GM19328 (cell line): ENCODE data around the gene CRK.
"Not testable (repeated sequence)": the region's sequence is repeated elsewhere in the genome, so short reads cannot be mapped to it uniquely, and the experiment has no call there.

Experiments
- ATAC-seq: cut with Tn5 transposase; IDR thresholded peaks from one replicate; pipeline ENCODE4 v1.9.1; 2021; ENCODE audit warnings: mild to moderate bottlenecking, moderate library complexity; ENCODE audit not compliant: unreplicated experiment

CRK gene

DNA sequence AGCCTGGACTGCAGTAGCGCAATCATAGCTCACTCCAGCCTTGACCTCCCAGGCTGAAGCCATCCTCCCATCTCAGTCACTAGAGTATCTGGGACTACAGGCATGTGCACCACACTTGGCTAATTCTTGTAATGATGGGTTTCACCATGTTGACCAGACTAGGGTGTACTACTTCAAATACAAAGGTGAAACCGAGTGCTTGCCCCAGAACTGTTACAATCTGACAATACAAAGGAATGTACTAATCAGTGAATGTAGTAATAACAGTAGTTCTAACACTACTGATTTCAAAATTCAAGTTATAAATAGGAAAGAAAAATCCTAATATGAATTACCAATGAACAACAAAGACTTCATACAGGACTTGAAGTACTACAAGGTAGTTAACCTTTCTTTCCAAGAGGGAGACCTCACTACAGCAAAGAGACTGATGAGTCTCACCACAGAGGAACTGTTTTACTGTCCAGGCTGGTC, 24.4 kb downstream of the CRK start:
- ATAC-seq, result no peak

DNA sequence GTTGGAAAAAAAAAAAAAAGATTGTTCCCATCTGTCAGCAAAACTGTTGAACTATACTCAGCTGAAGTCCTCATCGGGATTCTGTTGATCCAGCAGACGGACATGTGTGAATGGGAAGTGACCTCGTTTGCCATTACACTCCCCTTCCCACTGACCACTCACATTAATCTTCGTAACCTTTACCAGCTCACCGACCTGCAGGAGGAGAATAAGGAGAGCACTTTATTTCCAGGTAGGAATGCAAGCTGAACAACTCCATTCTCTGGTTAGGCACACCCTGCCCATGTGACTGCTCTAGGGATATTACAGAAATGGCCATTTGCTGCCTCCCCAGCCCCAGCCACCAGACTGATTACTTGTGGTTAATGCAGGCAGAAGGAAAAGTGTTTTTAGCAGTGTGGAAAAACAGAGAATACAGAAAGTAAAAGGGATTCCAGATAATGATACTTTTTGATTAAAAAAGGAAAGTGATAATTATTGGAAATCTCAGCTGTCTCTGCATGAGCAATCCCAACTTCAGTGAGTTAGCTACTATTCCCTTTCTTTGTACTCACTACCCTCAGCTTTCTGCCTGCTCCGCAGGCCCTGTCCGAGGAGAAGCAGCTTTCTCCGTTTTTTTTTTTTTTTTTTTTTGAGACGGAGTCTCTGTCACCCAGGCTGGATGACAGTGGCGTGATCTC, 32.4 kb downstream of the CRK start:
- no peak for ATAC-seq

DNA sequence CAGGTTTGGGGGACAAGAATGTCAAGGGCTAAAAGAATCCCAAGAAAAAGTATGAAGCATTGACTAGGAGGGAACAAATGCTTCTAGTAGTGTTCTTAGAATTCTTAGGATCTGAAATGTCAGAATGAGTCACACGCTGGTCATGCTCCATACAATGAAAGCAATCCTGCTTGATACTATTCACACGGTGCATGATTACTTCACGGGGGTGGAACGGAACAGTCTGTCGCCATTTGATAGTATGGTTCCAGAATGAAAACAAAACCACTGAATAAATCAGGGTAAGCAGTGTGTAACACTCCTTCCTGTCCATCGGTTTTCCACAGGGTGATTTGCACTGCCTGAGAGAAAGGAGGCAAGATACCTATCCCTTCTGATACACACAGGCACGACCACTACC, 33.1 kb downstream of the CRK start:
- no peak for ATAC-seq

DNA sequence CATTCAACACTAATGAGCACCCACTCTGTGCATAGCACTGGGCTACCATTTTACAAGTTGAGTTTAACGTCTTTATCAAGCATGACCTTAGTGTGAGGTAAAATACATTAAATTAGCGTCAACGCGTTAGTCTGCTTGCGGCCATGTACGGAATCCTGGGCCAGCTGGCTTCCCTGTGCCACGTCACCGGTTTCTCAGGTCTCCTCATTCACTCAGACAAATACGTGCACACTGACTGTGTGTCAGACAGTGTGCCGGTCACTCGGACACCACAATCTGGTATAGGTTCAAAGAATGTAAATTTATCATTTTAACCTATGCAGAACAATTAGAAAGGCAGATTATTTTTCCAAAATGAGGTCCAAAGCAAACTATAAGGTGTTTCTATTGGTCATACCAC, 34.6 kb downstream of the CRK start:
- no peak for ATAC-seq

DNA sequence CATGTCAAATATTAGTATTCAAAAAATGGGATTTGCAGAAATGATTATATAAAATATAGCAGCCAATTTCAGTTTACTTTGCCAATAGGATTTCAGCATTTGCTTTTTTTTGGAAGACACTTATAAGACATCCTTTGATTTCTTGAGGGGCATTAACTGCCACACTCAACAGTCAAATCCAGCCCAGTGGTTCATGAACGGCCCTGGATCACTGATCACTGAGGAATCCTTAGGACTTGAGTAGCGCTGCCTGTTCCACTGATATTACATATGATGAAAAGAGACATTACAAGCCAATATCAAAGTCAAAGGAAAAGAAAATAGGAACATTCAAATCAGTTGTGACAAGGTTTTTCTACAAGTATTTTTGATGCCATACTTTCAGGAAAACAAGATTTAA, 35.1 kb downstream of the CRK start:
- no peak for ATAC-seq

DNA sequence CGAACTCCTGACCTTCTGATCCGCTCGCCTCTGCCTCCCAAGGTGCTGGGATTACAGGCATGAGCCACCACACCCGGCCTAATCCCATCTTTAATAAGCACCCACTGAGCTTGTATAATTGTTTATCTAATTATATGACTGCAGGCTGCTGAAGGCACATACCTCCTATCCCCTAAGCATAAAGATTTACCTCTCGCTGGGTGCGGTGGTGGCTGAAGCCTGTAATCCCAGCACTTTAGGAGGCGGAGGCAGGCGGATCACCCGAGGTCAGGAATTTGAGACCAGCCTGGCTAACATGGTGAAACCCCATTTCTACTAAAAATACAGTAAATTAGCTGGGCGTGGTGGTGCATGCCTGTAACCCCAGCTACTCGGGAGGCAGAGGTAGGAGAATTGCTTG, 35.9 kb downstream of the CRK start:
- no peak for ATAC-seq

DNA sequence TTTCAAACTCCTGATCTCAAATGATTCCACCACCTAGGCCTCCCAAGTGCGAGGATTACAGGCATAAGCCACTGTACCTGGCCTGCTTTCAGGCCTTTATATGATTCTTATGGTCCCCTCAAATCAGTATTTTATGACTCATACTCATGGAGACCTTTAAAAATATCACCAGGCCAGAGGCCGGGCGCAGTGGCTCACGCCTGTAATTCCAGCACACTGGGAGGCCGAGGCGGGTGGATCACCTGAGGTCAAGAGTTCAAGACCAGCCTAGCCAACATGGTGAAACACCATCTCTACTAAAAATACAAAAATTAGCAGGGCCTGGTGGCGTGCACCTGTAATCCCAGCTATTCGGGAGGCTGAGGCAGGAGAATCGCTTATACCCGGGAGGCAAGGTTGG, 37.6 kb downstream of the CRK start:
- ATAC-seq, result not testable (repeated sequence)

DNA sequence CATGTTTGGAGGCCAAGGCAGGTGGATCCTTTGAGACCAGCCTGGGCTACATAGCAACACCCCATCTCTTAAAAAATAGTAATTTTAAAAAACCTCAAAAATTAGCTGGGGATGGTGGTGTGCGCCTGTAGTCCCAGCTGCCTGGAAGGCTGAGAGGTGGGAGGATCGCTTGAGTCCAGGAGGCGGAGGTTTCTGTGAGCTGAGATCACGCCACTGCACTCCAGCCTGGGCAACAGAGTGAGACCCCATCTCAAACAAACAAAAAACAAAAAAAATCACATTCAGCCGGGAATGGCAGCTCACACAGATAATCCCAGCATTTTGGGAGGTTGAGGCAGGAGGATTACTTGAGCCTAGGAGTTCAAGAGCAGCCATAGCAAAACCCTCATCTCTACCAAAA, 39.6 kb downstream of the CRK start:
- ATAC-seq, result no peak

DNA sequence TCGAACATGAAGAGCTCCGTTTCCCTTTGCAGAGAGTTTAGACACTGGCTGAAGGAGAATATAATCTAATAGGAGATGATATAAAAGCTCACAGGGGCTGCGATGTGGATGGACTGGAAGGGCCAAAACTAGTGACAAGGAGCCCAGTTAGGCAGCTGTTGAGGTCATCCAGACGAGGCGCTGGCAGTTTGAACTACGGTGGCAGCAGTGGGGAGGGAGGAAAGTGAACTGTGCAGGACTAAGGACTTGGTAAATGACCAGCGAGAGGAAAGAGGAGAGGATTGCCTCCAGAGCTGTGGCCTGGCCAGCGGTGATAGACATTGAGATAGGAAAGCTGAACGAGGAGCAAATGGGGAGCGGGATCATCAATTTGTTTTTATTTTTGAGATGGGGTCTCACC, 41.4 kb downstream of the CRK start:
- no peak for ATAC-seq

DNA sequence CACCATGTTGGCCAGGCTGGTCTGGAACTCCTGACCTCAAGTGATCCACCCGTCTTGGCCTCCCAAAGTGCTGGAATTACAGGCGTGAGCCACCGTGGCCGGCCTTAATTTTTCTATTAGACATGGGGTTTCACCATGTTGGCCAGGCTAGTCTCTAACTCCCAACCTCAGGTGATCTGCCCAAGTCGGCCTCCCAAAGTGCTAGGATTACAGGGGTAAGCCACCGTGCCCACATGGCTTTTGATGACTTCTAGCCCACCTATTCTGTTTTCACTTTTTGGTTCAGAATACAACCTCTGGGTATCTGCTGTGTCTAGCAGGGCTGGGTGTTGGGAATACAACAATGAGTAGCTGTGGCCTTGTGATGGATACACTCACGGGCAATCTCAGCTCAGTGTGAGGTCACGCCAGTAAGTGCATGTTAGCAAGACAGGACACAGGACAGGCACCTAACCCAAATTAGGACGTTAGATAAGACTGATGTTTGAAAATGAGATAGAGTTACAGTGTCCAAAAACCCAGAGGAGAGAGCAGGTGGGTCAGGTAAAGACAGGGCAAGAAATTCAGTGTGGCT, 41.9 kb downstream of the CRK start:
- ATAC-seq, result no peak

DNA sequence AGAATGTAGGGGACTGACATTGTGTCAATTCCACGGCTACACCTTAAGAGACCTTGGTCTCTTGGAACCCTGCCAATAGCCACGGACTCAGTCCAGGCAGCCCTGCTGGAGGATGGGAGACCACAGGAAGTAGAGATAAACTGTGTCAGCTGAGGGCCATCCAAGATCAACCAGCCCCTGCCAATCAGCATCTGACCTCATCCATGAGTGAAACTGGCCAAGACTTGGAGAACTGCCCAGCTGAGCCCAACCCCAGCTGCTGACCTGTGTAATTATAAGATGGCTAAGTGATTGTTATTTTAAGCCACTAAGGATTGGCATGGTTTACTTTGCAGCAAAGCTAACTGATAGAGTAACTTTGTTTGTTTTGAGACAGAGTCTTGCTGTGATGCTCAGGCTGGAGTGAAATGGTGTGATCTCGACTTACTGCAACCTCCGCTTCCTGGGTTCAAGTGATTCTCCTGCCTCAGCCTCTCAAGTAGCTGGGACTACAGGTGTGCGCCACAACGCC, 42.7 kb downstream of the CRK start:
- no peak for ATAC-seq

DNA sequence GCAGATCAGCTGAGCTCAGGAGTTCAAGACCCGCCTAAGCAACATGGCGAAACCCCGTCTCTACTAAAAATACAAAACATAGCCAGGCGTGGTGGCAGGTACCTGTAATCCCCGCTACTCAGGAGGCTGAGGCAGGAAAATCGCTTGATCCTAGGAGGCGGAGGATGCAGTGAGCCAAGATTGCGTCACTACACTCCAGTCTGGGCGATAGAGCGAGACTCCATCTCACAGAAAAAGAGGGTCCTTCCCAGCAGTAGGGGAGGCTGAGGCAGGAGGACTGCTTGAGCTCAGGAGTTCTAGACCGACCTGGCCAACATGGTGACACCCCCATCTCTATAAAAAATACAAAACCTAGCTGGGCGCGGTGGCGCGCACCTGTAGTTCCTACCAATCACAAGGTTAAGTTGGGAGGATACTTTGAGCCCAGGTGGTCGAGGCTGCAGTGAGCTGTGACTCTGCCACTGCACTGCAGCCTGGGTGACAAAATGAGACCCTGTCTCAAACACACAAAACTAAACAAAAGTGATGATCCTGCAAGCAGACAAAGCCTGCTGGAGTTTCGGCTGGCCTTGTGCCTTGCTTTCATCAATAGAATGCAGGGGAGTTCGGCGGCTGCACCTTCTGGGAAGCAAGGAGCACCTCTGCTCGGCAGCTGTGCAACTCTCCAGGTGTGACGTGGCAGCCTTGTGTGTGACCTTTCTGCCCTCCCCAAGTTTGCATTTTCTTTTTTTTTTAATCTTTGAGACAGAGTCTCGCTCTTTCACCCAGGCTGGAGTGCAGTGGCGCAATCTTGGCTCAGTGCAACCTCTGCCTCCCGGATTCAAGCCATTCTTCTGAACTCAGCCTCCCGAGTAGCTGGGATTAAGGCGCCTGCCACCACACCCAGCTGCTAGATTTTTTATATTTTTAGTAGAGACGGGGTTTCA, 43.6 kb downstream of the CRK start:
- ATAC-seq, result no peak

DNA sequence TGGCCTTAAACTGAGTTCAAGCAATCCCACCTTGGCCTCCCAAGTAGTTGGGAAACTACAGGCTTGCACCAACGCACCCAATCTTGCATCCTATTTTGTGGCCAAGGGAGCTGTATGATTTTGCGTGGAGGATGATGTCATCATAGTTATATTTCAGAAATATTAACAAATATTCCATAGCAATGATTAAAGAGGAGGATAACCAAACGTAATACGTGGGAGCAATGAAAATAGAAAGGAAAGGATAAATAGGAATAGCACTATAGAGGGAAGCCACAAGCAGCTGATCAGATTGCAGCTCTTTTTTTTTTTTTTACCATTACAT, 53.8 kb downstream of the CRK start:
- ATAC-seq, result no peak

DNA sequence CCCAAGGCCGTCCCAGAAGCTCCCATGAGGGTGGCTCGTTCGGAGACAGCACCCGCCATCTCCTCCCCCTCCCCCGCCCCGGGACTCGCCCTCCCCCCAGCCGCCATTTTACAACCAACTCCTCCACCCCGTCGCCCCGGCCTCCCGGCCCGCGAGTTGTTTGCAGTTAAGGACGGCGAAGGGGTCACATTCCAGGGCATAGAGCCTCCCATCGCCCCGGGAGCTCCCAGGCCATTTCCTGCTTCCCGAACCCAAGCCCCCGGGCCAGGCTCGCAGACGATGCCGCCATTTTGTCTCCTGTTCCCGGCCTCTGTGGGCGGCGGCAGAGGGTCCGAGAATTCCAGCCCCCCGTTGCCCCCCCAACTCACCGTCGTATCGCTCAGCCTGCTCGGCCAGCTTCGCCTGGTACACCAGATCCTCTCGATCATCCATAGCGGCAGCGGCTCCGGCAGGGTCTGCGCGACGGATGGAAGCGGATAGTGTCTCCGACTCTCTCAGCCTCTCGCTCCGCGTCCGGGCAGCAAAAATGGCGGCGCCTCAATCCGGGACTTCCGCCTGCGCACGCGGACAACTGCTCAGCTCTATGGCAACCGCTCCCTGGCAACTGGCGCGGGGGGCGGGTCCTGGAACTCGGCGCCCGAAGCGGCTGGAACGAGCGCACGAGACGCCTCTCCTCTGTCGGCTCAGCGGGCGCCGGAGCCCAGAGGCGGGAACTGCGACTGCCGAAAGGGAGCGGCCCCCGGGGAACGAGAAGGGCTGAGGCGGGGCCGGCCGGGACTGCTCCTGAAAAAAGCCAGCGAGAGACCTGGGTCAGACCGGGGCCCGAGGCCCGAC, 56.1 kb downstream of the CRK start, which contains the start of gene YWHAE:
YWHAE (minus strand) TSS at position 544 of the 834 bp plus-strand sequence; CDS start at position 432, 112 bp downstream.
- peak; percentile 71 for ATAC-seq

DNA sequence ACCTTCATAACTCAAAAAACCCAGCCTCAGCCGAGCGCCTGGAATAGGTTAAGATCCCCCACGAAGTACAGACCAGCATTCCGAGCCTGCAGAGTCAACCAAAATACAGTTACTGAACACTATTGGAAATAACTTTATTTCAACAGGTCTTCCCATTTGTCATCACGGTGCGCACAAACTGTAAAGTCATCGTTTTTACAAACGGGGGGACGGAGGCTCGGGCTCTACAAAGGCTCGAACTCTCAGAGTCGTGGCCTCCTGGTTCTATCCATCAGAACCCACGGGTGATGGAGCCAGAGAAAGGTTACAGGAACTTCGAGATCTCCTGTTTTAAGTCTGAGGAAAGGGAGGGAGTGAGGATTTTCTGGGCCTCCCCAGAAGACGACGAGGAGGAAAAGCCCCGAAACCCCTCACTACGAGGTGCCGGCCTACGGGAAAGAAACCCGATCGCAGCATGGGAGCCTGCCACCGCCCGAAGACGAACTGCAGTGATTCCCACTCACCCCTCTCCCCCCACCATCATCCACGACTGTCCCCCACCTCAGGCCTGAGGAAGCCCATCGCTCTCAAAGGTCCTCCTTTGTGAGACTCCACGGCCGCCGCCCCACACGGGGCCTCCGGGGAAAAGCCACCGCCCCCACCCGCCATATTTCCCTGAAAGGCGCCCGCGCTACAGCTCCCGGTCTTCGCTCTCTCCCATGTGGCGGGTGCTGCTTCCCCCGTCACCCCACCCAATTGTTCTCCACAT, 56.9 kb downstream of the CRK start:
- no peak for ATAC-seq

DNA sequence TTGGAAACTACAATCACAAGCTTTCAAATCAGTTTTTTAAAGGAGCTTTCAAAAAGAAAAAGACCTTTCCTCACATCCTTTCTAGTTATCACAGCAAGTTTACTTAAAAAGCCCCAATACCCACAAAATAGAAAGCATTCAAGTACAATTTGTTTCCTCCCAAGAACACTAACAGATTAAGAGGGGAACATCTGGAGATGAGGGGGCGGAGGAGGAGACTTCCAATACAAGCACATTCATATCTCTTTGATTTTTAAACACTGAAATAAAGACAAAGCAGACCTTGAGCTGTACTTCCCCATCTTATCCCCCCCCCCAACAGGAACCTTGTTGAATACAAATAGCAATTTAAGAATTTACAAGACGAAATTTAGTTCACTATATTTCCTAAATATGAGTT, 58.0 kb downstream of the CRK start:
- no peak for ATAC-seq

DNA sequence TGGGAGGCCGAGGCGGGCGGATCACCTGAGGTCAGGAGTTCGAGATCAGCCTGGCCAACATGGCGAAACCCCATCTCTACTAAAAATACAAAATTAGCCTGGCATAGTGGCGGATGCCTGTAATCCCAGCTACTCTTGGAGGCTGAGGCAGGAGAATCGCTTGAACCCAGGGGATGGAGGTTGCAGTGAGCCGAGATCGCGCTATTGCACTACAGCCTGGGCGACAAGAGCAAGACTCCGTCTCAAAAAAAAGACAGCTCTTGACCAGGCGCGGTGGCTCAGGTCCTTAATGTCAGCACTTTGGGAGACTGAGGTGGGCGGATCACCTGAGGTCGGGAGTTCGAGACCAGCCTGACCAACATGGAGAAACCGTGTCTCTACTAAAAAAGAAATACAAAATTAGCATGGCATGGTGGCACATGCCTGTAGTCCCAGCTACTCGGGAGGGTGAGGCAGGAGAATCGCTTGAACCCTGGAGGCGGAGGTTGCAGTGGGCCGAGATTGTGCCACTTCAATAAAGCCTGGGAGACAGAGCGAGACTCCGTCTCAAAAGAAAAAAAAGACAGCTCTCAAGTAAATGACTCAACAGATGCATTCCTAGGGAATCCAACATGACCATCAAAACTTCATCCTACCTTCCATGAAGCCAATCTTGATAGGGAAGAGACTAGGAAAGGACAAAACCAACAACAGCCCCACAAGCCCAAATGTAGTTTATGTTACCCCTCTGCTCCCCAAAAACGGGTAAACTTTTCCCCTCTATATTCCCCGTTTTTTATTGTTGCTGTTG, 60.0 kb downstream of the CRK start:
- ATAC-seq, result not testable (repeated sequence)

DNA sequence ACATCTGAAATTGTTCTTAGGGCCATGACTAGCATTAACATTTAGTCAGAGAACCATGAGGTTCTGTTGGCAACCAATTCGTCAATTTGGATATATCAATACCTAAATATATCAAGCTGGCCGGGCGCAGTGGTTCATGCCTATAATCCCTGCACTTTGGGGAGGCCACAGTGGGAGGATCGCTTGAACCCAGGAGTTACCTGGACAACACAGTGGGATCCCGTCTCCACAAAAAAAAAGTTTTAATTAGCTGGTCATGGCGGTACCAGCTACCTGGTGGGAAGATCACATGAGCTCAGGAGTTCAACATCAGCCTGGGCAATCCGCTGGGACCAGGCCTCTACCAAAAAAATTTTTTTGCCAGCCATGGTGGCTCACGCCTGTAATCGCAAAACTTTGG, 64.5 kb downstream of the CRK start:
- ATAC-seq, result no peak
